NCI-H2171 treated with DMSO at 0.1 percent for 48 hours (cell line): ENCODE measurements around the gene C1QTNF9B.
"Not testable (repeated sequence)": the region's sequence is repeated elsewhere in the genome, so short reads cannot be mapped to it uniquely, and the experiment has no call there.

Experiments used
- DNase-seq: peaks from one replicate; lab custom pipeline; 2025; lab: John Stamatoyannopoulos, UW

C1QTNF9B gene

DNA sequence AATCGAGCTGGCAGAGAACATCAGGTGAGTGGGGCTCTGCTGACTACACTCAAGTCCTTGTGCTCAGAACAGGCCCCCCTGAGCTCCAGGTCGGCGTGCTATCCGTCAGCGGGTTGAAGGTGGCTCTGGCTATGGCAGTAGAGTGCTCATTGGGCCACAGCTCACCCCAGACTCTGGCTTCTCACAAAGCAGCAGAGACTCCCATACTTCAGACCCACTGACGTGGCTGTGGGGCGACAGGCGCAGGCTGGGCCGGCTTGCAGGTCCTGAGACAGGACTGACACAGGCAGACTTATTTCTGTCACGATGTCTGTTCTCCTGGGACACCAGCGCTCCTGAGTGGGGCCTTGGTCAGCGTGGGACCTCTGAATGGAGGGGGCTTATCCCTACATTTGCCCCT lies 2.6 kb downstream of the C1QTNF9B start:
- DNase-seq, result not testable (repeated sequence)

DNA sequence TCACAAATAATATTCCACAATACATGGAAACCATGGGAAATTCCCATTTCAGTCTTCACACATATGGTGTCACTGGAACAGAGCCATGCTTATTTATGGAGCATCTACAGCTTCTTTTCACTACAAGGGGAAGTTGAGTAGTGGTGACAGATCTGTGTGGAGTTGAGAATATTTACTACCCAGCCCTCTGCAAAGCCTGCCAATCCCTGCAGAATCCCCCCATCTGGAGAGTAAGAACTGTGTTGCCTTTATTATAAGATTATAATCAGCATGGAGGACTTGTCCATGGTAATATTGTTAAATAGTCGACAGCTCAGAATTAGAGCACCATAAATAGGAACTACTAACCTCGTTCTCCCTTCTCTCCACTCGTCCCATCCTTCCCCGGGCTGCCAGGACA lies 3.5 kb downstream of the C1QTNF9B start:
- DNase-seq, result not testable (repeated sequence)

DNA sequence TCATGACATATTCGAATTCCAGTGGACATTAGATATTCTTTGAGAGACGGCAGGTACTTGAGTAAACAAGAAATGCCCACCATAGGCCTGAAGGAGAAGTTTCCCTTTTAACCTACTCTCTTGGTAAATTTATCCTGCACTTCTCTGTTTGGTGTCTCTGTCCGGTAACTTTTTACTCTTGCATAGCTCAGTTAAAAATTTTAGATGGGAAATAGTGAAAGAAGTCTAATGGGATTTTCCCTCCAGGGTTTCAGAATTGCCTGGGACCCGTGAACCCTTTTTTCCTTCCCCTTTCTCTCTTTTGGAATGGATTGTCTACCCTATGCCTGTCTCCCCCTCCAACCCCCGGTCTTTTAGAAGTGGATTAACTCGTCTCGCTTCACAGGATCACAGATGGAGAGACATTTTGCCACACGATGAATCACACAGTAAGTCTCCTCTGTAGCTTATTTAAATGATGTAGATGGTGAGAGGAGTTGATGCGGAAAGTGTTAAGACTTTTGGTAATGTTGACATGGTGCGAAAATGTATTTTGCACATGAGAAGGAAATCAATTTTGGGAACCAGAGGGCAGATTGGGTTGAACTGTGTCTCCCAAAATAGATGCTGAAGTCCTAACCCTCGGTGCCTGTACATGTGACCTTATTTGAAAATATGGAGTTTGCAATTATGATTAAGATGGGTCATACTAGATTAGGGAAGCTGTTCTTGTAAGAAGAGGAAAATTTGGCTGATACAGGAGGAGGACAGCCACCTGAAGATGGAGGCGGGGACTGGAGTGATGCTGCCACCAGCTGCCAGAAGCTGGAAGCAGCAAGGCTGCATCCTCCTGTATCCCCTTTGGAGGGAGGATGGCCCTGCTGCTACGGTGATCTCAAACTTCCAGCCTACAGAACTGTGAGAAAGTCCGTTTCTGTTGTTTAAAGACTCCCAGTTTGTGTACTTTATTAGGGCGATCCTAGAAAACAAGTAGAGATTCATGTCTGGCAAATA lies 7.4 kb downstream of the C1QTNF9B start:
- DNase-seq, result peak; percentile 32

DNA sequence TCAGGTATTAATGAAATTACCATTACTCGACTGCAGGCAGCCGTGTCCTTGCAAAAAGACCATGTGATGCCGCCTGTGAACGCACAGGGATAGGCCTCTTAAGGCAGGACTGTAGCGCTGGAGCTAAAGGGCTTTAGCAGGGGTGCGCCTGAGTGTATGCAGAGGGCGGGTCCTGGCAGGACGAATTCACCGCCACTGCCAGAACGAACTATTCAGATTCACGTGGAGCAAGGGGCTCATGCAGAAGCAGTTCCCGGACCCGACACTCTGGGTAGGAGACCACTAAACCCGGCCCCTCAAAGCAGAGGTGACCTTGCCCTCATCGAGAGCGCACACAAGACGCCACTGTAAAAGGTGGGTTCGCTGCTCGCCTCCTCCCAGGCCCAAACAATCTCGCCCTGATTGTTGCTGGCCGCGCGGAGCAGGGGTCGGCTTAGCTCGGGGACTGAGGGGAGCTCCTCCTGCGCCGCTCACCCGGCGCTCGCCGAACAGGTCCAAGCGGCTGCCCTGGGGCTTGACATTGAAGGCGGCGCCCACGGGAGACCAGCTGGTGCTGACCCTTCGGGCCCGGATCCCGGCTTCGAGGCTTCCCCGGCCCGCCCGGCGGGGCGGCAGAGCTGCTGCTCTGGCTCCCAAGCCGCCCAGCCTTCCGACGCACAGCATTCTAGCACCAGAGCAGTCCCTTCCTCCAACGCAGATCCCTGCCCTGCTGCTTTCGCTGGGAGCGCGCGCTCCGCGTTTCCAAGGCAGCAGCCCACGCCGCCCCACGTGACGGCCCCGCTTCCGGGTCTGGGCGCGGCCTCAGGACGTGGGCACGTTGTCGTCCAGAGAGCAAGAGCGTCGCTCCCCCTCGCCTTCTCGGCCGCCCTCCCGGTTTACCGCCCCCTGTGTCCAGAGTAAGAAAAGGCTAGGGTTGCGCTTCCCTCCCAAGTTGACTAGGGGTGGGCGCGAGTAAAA lies 8.4 kb downstream of the C1QTNF9B start, which contains the start of gene MIPEP:
Gene MIPEP (minus strand): TSS at position 743 of the 957 bp plus-strand sequence. CDS start 80 bp downstream, at position 663.
- DNase-seq, result peak; percentile 79

DNA sequence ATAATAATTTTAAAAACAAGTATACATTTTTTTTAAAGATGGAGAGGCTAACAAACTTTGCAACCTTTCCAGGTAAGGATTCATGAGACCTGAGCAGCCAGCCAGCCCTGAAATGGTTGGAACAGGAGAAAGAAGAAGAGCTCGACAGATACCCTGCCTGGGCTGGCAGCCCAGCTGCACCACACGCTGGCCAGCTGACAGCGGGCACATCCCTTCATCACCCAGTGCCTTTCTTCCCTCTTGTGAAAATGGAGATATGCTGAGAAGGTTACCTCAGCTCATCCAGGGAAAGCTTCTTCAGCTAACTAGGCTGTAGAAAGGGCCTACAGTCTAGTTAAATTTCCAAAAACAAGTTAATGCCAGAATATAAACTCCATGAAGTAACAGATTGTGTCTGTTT lies 12.9 kb downstream of the C1QTNF9B start:
- not testable (repeated sequence) for DNase-seq

DNA sequence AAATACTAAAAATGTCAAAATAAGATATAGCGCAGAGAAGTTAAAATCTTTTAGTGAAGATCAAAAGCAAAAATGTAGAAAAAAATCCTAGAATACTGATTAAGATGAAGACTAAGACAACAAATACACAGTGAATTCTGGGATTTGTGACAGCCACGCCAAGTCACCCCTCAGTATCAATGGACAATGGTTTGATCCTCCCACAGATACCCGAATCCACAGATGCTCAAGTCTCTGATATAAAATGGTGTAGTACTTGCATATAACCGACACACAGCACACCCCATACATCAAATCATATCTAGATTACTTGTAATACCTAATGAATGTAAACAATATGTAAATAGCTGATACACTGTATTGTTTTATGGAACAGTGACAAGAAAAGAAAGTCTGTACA lies 14.0 kb downstream of the C1QTNF9B start:
- DNase-seq, result no peak

DNA sequence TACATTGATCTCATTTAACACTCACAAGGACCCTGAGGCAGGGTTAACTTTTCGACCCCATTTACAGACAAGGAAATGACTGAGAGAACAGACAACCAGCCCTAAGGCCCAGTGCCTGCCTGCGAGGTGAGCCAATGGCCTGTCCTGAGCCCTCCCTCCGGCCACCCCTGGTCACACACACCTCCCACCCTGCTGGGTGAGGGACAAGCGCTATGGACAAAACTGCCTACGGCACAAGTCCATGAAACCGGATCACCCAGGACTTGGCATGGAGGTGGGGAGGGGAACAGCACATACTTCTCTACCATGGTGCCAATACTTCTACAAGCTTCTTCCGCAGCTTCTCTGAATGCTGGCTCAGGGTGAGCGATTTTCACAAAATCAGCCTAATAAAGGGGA lies 15.9 kb downstream of the C1QTNF9B start:
- not testable (repeated sequence) for DNase-seq

DNA sequence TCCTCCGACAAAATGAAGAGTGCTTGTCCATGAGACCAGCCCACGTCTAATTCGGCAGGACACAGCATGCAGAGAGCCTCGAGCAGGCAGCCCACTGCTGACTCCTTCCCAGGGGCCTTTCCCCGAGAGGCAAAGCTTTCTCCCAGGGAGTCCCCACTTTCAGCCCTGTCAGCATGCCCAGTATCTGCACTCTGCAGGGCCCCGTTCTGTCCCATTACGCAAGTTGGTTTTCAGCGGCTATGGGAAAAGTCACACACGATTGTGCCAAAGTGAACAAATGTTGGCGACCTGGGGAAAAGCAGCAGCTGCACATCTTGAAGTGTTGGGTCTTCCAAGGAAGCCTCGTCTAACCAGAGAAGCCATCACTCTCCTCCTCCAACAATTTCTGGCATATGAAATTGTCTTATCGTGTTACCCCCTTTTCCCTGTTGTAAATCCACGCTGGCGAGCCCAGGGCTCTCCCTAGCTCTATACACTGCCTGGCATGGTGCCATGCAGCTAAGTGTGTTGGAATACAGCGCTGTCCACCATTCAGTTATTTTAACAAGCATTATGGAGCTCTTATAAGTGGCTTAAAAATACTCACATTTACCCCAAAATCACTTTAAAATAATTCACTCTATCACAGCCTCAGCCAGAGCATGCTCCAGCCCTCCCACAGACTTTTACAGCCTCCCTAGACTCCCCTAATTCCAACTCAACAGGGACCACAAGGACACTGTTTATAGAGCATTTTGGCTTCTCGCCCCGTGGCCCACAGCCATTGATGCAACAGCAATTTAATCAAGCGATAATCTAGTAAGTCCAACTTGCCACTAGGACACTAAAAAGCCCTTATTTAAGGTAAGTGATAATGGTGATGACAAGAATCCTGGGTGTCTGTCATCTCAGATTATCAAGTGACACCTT lies 16.6 kb downstream of the C1QTNF9B start:
- not testable (repeated sequence) for DNase-seq

DNA sequence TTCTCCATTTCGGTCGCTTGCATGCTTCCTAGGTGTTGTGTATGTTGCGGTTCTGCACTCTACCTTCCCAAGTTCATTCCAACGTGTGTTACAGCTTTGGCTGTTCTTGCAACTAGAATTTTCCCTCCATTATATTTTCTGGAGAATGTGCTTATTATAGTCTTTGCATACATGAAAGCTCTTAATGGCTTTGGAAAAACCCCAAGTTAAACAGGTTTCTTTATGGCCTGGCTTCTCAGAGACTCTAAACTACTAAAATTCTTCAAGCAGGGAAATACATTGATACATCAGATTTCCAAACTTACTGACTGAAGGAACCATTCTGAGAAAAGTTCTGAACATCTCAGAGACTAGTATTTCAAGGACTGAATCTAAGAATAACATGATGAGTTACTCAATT lies 20.0 kb downstream of the C1QTNF9B start:
- no peak for DNase-seq

DNA sequence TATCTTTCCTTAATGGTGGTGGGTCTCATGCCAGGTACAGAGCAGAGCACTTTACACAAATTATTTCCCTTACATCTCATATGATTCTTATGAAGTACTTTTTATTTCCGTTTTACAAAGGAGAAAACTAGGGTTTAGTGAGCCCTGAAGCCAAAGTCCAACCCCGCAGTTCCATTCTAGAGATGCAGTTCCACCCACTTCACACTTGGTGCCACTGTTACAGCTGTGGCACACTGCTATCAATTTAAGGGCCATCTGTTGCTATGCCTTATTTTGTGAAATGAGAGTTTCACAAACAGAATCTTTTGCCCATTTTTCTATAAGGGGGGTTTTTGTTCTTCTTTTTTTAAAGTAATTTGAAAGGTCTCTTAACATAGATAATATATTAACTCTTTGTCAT lies 21.0 kb downstream of the C1QTNF9B start:
- DNase-seq, result peak; percentile 18

DNA sequence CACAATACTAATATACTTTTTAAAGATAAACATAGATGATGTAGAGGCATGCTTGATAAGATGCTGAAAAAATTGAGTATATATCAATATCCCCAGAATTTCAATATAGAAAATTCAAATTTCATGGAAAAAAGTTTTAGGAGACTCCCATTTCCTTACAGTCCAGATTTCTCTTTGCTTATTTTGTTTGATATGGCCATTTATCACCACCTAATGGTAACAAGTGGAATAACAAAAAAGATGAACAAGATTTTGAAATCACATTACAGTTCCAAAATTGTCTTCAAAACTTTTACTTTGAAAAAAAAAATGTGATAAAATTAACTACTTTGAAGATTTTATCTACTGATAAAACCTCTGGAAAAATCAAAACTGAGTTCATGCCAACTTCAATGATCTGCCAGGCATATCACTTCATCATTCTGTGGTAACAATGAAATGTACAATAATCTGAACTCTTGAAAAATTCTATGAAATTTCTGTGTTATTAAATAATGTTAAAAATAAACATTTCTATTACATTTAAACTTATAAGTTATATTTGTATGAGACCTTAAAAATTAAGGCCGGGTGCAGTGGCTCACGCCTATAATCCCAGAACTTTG lies 25.6 kb downstream of the C1QTNF9B start:
- DNase-seq, result peak; percentile 29

DNA sequence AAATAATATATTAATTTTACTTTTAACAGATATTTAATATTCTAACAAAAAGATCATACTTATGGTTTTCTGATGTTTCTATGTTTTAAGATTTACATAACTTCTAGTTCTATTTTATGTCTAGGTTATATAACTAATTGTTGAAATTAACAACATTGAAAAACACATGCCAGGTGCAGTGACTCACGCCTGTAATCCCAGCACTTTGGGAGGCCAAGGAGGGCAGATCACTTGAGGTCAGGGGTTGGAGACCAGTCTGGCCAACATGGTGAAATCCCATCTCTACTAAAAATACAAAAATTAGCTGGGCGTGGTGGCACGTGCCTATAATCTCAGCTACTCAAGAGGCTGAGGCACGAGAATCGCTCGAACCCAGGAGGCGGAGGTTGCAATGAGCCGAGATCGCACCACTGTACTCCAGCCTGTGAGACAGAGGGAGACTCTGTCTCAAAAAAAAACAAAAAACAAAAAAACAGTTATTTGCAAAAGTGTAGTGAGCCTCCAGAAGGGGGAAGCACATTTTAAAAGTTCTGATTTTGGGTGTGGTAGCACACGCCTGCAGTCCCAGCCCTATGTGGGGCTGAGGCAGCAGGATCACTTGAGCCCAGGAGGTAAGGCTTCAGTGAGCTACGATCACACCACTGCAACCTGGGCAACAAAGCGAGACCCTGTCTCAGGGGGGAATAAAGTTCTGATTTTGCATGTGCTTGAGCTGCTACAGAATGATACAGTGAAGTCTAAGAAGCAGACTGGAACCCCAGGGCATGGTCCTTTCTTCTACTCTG lies 26.8 kb downstream of the C1QTNF9B start:
- no peak for DNase-seq

DNA sequence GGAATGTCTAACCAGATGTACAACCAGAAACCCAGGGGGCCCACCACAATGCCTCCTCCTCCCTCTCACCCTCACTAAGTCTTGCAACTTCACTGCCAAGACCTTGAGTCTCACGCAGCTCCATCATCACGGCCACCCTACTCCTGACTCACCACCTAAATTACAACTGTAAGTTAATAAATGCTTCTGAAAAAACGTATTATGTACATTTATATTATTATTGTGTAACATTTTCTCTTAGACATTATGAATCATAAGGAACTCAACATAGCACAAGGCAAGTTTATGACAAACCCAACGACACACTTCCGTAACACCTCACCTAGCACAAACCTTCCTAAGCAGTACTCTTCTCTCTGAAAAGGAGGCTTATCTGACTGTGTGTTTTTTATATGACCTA lies 28.8 kb downstream of the C1QTNF9B start:
- DNase-seq, result no peak

DNA sequence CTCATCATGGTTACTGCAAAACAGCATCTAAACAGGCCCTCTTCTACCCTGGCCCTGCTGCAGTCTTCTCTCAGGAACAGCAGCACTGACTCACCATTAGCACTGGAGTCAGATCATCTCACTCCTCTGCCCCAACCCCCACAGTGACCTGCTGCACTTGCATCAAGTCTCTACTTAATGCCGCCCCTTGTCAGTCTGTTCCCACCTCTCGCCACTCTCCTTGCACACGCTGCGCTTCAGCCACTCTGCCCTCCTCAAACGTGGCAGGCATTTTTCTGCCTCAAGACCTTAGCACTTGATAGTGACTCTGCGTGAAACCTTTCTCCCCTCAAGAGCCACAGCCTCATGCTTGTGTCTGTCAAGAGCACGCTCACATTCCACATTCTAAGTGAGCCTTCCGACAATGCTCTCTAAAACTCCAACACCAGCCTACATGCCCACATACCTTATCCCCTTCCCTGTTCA lies 30.2 kb downstream of the C1QTNF9B start:
- DNase-seq, result no peak

DNA sequence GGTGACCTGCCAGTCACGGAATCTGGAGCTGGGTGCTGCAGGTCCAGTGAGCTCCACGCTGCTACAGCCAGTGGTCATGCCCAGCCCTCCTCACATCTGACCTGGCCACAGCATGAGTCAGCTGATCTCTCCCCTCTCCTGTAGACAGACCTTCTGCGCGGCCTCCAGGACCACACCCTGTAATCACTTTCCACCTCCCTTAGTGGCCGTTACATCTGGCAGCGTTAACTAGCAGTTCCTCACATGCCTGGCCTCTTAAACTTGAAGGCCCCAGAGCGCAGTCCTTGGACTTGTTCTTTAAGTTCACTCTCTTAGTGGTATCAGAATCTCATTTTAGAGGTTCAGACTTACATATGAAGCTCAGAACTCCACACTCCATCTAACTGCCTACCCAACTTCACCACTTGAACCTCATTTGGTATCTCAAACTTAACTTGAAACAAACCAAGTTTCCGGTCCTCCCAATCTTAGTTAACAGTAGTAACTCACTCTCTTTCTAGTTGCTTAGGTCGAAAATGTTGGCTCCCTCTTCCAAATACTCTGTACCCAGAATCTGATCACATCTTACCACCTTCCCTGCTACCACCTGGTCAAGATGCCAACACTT lies 30.8 kb downstream of the C1QTNF9B start:
- DNase-seq, result no peak

DNA sequence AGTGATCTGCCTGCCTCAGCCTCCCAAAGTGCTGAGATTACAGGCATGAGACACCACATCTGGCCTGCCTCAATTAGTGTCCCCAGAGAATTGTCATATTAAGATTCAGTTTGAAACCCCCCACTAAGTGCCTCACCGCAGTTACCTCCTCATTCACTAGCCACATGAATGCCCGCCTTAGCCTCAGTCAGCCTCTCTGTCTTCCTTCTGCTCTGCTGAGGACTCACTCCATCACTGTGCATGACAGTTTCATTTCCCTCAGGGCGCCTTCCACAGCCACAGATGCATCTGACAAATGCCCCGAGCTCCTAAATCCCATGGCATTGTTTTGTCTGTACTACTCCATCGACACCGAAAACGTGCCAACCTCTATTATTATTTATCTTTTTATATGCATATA lies 31.4 kb downstream of the C1QTNF9B start:
- DNase-seq, result no peak

DNA sequence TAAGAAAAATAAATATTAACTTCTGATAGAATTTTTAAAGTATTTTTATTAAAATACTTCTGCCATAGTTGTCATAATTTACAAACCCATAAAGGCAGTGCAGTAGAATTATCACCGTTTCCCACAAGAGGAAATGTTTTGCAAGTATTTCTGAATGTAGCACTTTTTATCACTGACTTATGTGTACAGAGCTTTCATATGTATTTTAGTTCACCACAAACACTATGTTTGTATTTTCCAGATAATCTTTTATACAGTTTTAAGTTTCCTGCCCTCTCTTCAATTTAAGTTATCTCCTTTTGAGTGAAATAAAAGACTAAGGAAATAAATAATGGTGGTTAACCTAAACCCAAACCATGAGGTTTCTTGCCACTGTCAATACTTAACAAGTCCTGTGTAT lies 32.3 kb downstream of the C1QTNF9B start:
- no peak for DNase-seq

DNA sequence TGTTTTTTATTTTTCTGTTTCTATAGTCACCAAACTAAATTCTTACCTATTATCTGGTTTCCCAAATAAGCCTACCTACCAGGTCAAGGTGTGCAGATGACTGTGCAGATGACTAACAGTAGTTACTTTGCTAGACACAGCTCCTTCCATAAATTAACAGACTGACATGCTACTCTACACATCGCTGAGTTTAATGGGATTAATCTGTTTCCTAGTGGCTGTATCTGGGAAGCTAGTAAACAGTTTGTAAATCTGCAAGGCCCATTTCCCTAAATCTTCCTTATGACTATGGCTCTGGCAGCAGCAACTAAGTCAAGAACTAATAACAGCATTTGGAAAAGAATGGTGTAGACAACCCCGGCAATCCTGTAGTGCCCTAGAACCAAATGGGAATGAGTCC lies 36.0 kb downstream of the C1QTNF9B start:
- DNase-seq, result no peak

DNA sequence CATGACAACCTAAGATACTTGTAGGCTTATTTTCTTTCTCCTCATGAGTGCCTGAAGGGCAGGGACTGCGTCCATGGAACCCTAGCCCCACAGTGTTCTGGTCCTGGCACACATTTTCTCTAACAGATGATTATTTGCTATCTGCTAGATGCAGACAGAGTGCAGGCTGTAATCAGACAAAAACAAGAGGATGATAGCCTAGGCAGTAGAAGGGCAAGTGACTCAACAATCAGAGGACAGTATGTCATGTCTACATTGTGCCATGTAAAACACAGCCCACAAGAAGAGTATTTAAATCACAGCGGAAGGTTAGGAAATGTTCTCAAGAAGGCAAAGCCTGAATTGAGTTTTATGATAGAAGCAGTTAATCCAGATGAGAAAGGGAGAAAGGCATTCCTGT lies 37.4 kb downstream of the C1QTNF9B start:
- DNase-seq, result no peak

DNA sequence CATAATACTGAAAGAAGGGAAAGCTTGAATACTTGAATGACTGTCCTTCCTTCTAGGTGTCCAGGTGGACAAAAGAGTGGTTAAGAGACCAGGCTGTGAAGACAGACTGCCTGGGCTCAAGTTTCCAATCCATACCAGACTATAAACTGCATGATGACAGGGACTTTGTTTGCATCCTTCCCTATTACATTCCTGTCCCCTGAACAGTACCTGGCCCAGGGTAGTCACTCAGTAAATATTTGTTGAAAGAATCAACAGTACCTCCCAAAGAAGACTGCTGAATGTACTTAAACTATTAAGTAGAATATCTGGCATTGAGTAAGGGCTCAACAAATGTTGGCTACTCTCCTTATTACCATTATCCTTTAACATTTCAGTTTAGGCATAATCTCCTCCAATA lies 37.8 kb downstream of the C1QTNF9B start:
- DNase-seq, result no peak
